Smooth muscle cell (in vitro differentiated cells): ENCODE results near the gene AP5Z1. TPM values are rescaled to one million over a fixed set of nuclear protein-coding genes. Genes with fewer than 3 reads are reported as not detected.

ENCODE experiments used
- DNase-seq: peaks from one replicate; lab custom pipeline; 2025; ENCODE audit not compliant: unreplicated experiment; lab: John Stamatoyannopoulos, UW
- H2AFZ ChIP-seq: fragments of 200-600 bp; sonication (generic); 2 replicates; pipeline ENCODE4 v1.6.0; 2016; ENCODE audit warnings: antibody characterized with exemption, low read depth, mild to moderate bottlenecking
- H3F3A ChIP-seq: fragments of 200-600 bp; sonication (generic); 2 replicates; pipeline ENCODE4 v1.6.0; 2017; ENCODE audit warnings: antibody characterized with exemption, low read depth
- H3K27ac ChIP-seq: fragments of 200-600 bp; sonication (generic); 2 replicates; pipeline ENCODE4 v1.5.1; 2016; ENCODE audit warnings: low read depth, mild to moderate bottlenecking
- H3K27me3 ChIP-seq: fragments of 200-600 bp; sonication (generic); 2 replicates; pipeline ENCODE4 v1.6.1; 2016; ENCODE audit warnings: low read depth, mild to moderate bottlenecking
- H3K36me3 ChIP-seq: fragments of 200-600 bp; sonication (generic); 2 replicates; pipeline ENCODE4 v1.5.1; 2016; ENCODE audit warnings: low read depth
- H3K4me1 ChIP-seq: fragments of 200-600 bp; sonication (generic); 2 replicates; pipeline ENCODE4 v1.5.1; 2016; ENCODE audit warnings: low read depth
- H3K4me2 ChIP-seq: fragments of 200-600 bp; sonication (generic); 2 replicates; pipeline ENCODE4 v1.6.0; 2016; ENCODE audit warnings: mild to moderate bottlenecking
- H3K4me3 ChIP-seq: fragments of 200-600 bp; sonication (generic); 2 replicates; pipeline ENCODE4 v1.5.1; 2016; ENCODE audit warnings: mild to moderate bottlenecking
- H3K79me2 ChIP-seq: fragments of 200-600 bp; sonication (generic); 2 replicates; pipeline ENCODE4 v1.6.0; 2016; ENCODE audit warnings: low read depth, mild to moderate bottlenecking
- H3K9ac ChIP-seq: fragments of 200-600 bp; sonication (generic); 2 replicates; pipeline ENCODE4 v1.6.0; 2016; ENCODE audit warnings: low read depth
- H3K9me3 ChIP-seq: fragments of 200-600 bp; sonication (generic); replicated peaks from 2 replicates; pipeline ENCODE4 v1.5.1; 2016; ENCODE audit warnings: low read depth
- H4K20me1 ChIP-seq: fragments of 200-600 bp; sonication (generic); 2 replicates; pipeline ENCODE4 v1.6.0; 2016; ENCODE audit warnings: low read depth
- CTCF ChIP-seq: fragments of 200-600 bp; sonication (generic); IDR thresholded peaks from 2 replicates; pipeline ENCODE4 v1.5.1; 2017; ENCODE audit warnings: borderline replicate concordance, mild to moderate bottlenecking, antibody characterized with exemption; ENCODE audit not compliant: insufficient read depth, poor library complexity, severe bottlenecking
- WGBS: methylation state at CpG from one replicate; pipeline ENCODE4 v1.1.7; 2016; ENCODE audit warnings: low lambda C conversion rate; 5-methylcytosine and 5-hydroxymethylcytosine counted together
- polyA plus RNA-seq: library from polyadenylated mRNA; unstranded; fragments of >200 nt; fragmentation: Nextera tagmentation; extraction: Ambion mirVana; gene quantifications from 2 replicates; pipeline ENCODE4 v1.2.1, GENCODE V29; 2016
- total RNA-seq: library from RNA; depleted of rRNA; stranded (reverse); fragments of >200 nt; gene quantifications from 2 replicates; pipeline ENCODE4 v1.2.3, GENCODE V29; 2014

Gene AP5Z1
- total and polyA plus RNA-seq, 2 experiments from 2014 or later: 16.6 to 37.6 TPM

- no peak for TF ChIP-seq CTCF
- no peaks in the 10 kb centered on the region for H3K27me3 ChIP-seq
- H3F3A ChIP-seq: no peaks in the 10 kb centered on the region
- H3K4me1 ChIP-seq: no peaks in the 10 kb centered on the region
- no peak overlapping the region for H3K9ac ChIP-seq
- 96% methylated on average over 39 of the region's 40 CpGs for WGBS
- DNase-seq: no peak
- no peak overlapping the region for H3K27ac ChIP-seq
- peaks cover 16% of the 10 kb centered on the region for H3K79me2 ChIP-seq
- no peaks in the 10 kb centered on the region for H3K9me3 ChIP-seq
- H3K4me3 ChIP-seq: no peak overlapping the region
- H3K36me3 ChIP-seq: no peaks in the 10 kb centered on the region
- peaks cover 28% of the 10 kb centered on the region for H4K20me1 ChIP-seq
- H2AFZ ChIP-seq: no peak overlapping the region
- no peak overlapping the region for H3K4me2 ChIP-seq
Observed at GRCh38 chr7:4783762-4784351, 8.4 kb downstream of the AP5Z1 start.

- Histone ChIP-seq H3K4me2 (no peak overlapping the region), H3K27me3 (no peaks in the 10 kb centered on the region), H2AFZ (no peak overlapping the region), H3K9me3 (no peaks in the 10 kb centered on the region), H3K79me2 (peaks cover 7% of the 10 kb centered on the region), H3K36me3 (no peaks in the 10 kb centered on the region), H3K4me1 (no peaks in the 10 kb centered on the region), H3F3A (no peaks in the 10 kb centered on the region), H3K27ac (no peak overlapping the region), H4K20me1 (peaks cover 23% of the 10 kb centered on the region), H3K4me3 (no peak overlapping the region), H3K9ac (no peak overlapping the region)
- TF ChIP-seq CTCF: no peak
- no peak for DNase-seq
- 98% methylated on average over 19 of the region's 19 CpGs for WGBS
Observed at GRCh38 chr7:4784799-4785198, 9.4 kb downstream of the AP5Z1 start.

GRCh38 chr7:4785371-4785770 lies 9.9 kb downstream of the AP5Z1 start:
- Histone ChIP-seq H3K27ac (no peak overlapping the region), H3K4me2 (no peak overlapping the region), H3K9me3 (no peaks in the 10 kb centered on the region), H2AFZ (no peak overlapping the region), H3F3A (no peaks in the 10 kb centered on the region), H3K4me1 (no peaks in the 10 kb centered on the region), H3K9ac (no peak overlapping the region), H3K79me2 (peaks cover 3% of the 10 kb centered on the region), H4K20me1 (peaks cover 18% of the 10 kb centered on the region), H3K36me3 (no peaks in the 10 kb centered on the region), H3K27me3 (no peaks in the 10 kb centered on the region), H3K4me3 (no peak overlapping the region)
- 98% methylated on average over 20 of the region's 20 CpGs for WGBS
- no peak for DNase-seq
- TF ChIP-seq CTCF: no peak

- no peak for TF ChIP-seq CTCF
- Histone ChIP-seq H4K20me1 (peaks cover 13% of the 10 kb centered on the region), H3K4me1 (no peaks in the 10 kb centered on the region), H3K27me3 (no peaks in the 10 kb centered on the region), H3K4me2 (no peak overlapping the region), H3K27ac (no peak overlapping the region), H3K9ac (no peak overlapping the region), H2AFZ (no peak overlapping the region), H3K9me3 (no peaks in the 10 kb centered on the region), H3F3A (no peaks in the 10 kb centered on the region), H3K36me3 (no peaks in the 10 kb centered on the region), H3K79me2 (no peaks in the 10 kb centered on the region), H3K4me3 (no peak overlapping the region)
- no peak for DNase-seq
- WGBS: 93% methylated on average over 17 of the region's 17 CpGs
Observed at GRCh38 chr7:4786015-4786414, 10.6 kb downstream of the AP5Z1 start.
